ENCODE results near the gene CRADD.

GRCh38 chr12:93776581-93777018 lies 99.4 kb downstream of the CRADD start:
- no peak for TF ChIP-seq POLR2AphosphoS5 (IDR thresholded peaks at IDR 0.05; ENCODE audit: low read depth)
- TF ChIP-seq, protein P1, sequence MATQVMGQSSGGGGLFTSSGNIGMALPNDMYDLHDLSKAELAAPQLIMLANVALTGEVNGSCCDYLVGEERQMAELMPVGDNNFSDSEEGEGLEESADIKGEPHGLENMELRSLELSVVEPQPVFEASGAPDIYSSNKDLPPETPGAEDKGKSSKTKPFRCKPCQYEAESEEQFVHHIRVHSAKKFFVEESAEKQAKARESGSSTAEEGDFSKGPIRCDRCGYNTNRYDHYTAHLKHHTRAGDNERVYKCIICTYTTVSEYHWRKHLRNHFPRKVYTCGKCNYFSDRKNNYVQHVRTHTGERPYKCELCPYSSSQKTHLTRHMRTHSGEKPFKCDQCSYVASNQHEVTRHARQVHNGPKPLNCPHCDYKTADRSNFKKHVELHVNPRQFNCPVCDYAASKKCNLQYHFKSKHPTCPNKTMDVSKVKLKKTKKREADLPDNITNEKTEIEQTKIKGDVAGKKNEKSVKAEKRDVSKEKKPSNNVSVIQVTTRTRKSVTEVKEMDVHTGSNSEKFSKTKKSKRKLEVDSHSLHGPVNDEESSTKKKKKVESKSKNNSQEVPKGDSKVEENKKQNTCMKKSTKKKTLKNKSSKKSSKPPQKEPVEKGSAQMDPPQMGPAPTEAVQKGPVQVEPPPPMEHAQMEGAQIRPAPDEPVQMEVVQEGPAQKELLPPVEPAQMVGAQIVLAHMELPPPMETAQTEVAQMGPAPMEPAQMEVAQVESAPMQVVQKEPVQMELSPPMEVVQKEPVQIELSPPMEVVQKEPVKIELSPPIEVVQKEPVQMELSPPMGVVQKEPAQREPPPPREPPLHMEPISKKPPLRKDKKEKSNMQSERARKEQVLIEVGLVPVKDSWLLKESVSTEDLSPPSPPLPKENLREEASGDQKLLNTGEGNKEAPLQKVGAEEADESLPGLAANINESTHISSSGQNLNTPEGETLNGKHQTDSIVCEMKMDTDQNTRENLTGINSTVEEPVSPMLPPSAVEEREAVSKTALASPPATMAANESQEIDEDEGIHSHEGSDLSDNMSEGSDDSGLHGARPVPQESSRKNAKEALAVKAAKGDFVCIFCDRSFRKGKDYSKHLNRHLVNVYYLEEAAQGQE (IDR thresholded peaks at IDR 0.05; ENCODE audit: insufficient replicate concordance, low read depth), result no peak
- TF ChIP-seq, protein P2, sequence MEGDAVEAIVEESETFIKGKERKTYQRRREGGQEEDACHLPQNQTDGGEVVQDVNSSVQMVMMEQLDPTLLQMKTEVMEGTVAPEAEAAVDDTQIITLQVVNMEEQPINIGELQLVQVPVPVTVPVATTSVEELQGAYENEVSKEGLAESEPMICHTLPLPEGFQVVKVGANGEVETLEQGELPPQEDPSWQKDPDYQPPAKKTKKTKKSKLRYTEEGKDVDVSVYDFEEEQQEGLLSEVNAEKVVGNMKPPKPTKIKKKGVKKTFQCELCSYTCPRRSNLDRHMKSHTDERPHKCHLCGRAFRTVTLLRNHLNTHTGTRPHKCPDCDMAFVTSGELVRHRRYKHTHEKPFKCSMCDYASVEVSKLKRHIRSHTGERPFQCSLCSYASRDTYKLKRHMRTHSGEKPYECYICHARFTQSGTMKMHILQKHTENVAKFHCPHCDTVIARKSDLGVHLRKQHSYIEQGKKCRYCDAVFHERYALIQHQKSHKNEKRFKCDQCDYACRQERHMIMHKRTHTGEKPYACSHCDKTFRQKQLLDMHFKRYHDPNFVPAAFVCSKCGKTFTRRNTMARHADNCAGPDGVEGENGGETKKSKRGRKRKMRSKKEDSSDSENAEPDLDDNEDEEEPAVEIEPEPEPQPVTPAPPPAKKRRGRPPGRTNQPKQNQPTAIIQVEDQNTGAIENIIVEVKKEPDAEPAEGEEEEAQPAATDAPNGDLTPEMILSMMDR (IDR thresholded peaks at IDR 0.05; ENCODE audit: insufficient read depth, low read length), result no peak
- TF ChIP-seq SPI1 (IDR thresholded peaks at IDR 0.05; ENCODE audit: borderline replicate concordance, low read depth), result no peak
- TF ChIP-seq GABPA (IDR thresholded peaks at IDR 0.05; ENCODE audit: low read depth), result no peak
